HG03095 (cell line): ENCODE measurements around the gene RRM2.
"Not testable (repeated sequence)": the region's sequence is repeated elsewhere in the genome, so short reads cannot be mapped to it uniquely, and the experiment has no call there.

Experiments
- ATAC-seq: cut with Tn5 transposase; IDR thresholded peaks from one replicate; pipeline ENCODE4 v1.9.1; 2021; ENCODE audit warnings: moderate library complexity; ENCODE audit not compliant: unreplicated experiment

RRM2 gene

GRCh38 chr2:10129490-10129889 lies 7.0 kb downstream of the RRM2 start:
- ATAC-seq: no peak

GRCh38 chr2:10132043-10132575 lies 9.6 kb downstream of the RRM2 start:
- ATAC-seq: no peak

- no peak for ATAC-seq
Observed at GRCh38 chr2:10132596-10132995, 10.1 kb downstream of the RRM2 start.

- no peak for ATAC-seq
Observed at GRCh38 chr2:10132996-10133647, 10.6 kb downstream of the RRM2 start.

- no peak for ATAC-seq
Observed at GRCh38 chr2:10135296-10136089, 13.0 kb downstream of the RRM2 start.

- no peak for ATAC-seq
Observed at GRCh38 chr2:10136101-10136934, 13.8 kb downstream of the RRM2 start.

- no peak for ATAC-seq
Observed at GRCh38 chr2:10137053-10137843, 14.7 kb downstream of the RRM2 start.

GRCh38 chr2:10139536-10139935 lies 17.0 kb downstream of the RRM2 start:
- ATAC-seq: no peak

- no peak for ATAC-seq
Observed at GRCh38 chr2:10140841-10141610, 18.5 kb downstream of the RRM2 start.

GRCh38 chr2:10141736-10142639 lies 19.4 kb downstream of the RRM2 start:
- ATAC-seq: no peak

GRCh38 chr2:10142640-10142965 lies 20.1 kb downstream of the RRM2 start:
- ATAC-seq: no peak

GRCh38 chr2:10144771-10145518 lies 22.4 kb downstream of the RRM2 start:
- ATAC-seq: no peak

GRCh38 chr2:10145519-10146357 lies 23.2 kb downstream of the RRM2 start:
- ATAC-seq: no peak

- no peak for ATAC-seq
Observed at GRCh38 chr2:10146366-10147005, 23.9 kb downstream of the RRM2 start.

- ATAC-seq: not testable (repeated sequence)
Observed at GRCh38 chr2:10147050-10147660, 24.6 kb downstream of the RRM2 start.

GRCh38 chr2:10148268-10148667 lies 25.7 kb downstream of the RRM2 start:
- no peak for ATAC-seq
